GF-D8 (cell line): ENCODE measurements around the gene TNNC1.

Experiments
- DNase-seq: peaks from one replicate; lab custom pipeline; 2025; lab: John Stamatoyannopoulos, UW

TNNC1 gene

DNA sequence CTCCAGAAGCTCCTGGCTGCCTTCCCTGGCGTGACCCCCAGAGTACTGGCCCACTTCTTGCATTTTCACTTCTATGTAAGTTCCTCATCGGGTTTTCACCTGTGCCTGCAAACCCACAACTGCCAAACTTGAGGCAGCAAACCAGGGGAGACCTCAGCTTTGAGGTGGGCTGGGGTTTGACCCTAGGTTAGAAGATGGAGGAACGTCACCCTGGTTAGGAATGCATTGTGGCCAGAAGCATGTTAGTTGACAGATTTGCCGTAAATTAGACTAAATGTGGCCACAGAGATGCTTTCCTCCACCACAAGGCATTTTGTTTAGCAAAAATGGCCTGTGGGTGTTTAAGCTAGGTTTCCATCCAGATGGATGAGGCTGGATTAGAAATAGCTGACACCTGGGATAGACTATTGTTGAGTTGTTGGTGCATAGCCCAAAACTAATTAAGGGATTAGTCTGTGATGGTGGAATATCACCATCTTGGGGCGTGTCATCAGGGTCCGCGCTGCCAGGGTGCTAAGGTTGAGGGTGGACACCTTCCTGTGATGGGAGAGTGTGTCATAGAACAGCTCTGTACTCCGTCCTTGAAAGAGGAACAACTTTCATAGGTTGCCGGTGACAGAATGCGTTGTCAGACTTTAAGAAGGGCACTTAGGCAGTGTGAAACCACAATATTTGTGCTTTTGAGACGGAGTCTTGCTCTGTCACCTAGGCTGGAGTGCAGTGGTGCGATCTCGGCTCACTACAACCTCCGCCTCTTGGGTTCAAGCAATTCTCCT lies 5.1 kb upstream of the TNNC1 start:
- no peak for DNase-seq

DNA sequence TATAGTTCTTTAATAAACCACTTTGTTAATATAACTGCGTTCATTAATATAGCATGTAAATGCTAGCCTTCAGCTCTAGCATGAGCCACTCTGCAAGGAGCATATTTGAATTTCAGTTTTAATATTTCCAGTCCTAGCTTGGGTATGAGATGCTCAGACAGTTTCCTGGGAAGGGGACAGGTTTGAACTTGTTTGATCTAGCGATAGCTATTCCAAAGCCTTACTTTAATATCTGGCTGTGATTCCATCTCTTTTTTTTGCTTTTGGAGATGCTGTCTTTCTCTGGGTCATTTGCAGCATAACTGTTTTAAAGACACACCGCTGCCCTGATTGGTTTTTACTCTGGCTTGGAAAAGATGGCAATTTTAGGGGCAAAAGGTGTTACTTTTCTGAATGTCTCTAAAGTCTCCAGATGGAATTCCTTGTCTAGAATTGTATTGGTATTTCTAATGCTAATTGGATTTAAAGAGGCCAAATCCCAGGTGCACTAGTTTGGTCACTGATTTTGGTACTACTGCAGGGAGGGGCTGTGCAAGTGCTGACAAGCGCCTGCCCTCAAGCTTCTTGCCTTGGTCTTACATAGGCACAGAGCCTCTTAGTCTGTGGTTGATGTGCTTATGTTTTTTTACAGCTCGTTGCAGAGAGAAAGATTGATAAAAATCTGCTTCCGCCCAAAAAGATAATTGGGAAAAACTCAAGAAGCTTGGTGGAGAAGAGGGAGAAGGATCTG lies 4.4 kb upstream of the TNNC1 start:
- no peak for DNase-seq

DNA sequence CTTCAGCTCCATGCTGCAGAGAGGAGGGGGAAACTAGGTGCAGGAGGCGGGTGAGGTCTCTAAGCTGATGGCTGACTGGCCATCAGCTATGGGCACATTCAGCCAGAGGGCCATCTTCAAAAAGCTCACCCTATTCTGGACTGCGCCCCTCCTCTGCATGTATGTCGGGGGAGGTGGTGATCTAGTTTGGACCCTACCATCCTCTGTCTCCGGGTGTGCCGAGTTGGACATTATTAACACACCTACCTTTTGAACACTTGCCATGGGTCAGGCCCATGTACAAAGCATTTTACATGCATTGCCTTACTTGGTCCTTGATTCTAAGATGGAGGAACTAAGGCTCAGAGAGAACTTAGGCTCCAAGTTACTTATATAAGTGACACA lies 3.0 kb upstream of the TNNC1 start:
- no peak for DNase-seq

DNA sequence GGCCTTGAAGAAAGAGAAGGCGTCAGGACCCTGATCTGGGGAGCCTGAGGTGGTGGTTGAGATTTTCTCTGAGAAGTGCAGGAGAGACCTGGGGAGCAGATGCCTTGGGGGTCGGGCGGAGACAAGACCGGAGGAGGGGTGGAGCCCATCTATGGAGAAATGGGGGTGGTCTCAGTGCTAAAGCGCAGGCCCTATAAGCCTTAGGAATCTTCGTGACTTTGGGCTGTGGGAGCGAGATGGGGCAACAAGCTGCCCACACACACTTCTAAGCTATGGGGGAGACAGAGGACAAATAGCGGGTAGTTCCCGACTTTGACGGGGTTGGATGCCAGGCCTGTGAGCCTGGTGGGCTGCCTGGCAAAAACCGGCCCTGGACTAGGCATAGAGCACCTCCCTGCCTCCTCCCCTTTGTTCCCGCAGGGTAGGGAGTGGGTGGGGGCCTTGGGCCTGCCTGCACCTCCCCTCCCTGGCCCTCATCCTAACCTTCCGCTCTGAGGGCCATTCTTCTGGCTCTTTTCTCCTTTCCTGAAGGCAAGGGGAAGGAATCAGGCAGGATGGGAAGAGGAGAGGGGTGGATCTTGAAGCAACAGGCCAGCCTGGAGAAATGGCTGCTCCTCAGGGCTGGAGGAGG lies 2.4 kb upstream of the TNNC1 start:
- DNase-seq: no peak

DNA sequence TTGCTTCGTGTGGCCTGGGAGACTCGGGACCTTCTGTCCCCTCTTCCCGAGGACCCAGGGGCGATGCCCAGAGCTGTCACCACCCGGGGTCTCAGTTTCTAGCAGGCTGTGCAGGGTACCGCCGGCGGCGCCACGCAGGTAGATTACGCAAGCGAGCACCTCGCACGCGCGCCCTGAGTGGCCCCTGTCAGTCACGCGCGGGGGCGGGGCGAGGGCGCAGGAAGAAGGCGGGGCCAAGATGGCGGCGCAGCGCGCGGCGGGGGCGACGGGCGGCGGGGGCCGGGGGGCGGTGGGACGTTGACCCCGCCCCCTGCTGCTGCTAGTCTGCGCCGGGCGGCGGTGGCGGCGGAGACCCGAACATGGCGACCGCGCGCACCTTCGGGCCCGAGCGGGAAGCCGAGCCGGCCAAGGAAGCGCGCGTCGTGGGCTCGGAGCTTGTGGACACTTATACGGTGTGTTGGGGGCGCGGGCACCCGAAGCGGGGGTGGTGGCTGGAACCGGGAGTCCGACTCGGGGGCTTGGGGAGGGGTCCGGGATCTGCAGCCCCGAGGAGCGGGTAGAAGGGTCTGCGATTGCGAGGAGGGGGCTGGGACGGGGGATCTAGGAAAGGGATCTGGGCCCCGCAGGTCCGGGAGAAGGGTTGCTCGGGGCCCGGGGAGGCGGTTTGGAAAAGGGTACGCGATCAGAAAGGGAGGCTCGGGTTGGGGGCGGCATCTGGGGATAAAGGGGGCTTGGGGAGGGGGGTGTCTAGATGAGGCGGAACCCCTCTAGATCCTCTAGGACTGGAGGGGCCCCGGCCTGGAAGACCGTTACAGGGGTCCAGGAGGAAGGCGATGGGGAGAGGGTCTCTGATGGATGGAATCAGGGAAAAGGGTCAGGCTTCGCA lies 1.7 kb upstream of the TNNC1 start, which contains the start of gene NISCH:
Gene NISCH, plus strand, starts transcription at position 322 of the 886 bp plus-strand sequence. Its CDS starts 38 bp downstream, at position 360.
- DNase-seq: peak; percentile 43

DNA sequence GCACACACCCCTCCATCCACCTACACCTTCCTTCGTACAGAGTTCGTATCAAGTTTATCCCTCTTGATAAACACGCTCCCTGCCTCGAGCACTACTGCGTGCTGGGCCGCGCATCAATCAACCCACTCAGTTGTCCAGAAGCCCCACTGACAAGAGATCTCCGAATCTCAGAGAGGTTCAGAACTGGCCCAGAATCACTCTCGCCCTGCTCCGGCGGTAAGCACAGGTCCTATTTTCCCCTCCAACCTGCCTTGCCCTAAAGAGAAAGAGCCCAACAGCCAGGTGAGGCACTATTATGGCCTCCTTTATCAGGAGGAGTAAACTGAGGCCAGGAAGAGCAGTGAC lies 1.1 kb upstream of the TNNC1 start:
- no peak for DNase-seq

DNA sequence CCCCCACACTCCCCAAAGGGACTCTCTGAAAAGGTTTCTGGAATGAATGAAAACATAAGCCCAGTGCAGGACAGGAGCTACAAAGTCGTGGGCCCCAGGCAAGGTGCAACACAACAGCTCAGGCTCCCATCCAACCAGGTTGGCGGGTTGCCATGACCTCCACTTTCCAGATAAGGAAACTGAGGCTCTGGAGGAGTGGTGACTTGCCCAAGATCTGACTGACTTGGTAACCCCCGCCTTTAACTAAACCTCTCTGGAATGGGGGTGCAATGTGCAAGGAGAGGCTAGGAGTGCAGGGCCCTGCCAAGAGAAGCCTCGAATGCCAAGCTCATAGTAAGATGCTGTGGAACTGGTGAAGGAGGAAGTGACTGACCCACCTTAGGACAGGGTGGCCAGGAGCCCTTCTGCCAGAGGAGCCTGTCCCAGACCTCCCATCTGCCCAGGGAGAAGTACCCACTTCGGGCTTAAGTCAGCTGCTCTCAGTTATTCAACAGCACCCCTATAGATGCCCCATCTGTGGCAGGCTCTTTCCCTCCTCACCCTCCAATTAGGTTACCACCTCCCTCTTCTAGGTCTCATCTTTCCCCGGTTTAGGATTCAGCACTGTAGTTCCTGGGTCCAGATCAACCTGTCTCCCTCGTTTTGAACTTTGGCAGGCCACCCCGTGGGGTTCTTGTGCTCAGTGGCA lies 553 bp upstream of the TNNC1 start:
- DNase-seq: no peak

DNA sequence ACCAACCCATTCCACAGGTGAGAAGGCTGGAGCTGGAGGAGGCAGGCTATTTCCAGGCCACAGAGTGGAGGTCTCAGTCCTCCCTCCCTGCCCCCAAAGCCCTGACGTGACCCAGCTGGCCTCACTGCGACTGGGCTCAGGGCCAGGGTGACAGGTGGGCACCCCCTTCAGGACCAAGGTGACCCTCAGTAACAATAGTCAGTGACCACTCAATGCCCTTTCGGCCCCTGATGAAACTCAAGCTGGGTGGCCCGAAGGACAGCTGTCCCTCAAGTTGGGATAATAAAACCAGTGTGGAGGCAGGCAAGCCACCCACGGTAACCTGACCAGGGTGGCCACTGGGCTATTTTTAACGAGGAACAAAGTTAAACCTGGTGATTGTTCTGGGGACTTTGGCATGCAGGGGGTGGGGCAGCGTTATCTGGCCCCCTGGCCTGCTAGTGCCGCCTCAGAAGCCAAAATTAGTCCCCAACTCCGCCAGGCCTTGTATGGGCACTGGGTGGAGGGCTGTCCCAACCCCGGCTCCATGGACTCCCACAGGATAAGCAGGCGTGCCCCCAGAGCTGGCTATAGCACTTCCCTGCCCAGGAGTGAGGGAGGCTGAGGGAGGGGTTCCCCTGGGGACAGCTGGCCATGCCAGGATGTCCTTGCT lies 1.1 kb downstream of the TNNC1 start:
- no peak for DNase-seq

DNA sequence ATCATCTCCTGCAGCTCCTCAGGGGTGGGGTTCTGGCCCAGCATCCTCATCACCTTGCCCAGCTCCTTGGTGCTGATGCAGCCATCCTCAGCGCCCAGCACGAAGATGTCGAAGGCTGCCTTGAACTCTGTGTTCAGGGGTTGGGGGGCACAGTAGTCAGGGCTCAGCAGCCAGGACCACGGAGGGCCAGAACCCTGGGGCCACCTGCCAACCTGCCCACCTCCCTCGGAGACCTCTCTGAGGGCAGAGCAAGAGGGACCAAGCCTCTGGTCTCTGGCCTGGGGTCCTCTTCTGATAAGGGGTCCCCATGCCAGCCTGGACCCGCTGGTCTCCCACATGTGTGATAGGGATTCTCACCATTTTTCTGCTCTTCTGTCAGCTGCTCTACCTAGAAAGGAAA lies 1.7 kb downstream of the TNNC1 start:
- DNase-seq: no peak

DNA sequence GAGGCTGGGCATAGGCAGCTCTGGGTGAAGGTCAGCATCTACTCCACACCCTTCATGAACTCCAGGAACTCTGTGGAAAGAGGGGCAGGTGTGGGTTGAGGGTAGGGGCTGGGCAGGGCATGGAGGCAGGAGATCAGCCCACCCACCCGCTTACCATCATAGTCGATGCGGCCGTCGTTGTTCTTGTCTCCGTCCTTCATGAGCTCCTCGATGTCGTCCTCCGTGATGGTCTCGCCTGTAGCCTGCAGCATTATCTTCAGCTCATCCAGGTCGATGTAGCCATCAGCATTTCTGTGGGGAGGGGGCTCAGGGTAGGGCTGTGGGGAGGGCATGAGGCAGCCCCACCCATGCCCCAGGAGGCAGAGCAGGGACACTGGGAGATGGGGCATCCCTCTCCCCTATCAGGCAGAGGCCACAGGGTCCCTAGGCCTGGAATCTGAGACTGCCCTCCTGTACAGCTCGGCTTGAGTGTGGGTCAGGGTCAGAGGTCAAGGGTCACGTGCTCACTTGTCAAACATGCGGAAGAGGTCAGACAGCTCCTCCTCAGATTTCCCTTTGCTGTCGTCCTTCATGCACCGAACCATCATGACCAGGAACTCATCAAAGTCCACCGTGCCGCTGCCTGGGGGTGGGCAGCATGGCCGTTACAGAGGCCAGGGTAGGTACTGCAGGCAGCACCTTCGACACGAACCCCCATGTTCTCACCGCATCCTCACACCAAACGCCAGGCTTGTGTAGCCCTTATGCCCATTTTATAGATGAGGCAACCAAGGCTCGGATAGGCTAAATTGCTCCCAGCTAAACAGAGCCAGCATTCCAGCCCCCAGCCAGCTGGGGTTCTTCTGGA lies 2.4 kb downstream of the TNNC1 start:
- DNase-seq: no peak

DNA sequence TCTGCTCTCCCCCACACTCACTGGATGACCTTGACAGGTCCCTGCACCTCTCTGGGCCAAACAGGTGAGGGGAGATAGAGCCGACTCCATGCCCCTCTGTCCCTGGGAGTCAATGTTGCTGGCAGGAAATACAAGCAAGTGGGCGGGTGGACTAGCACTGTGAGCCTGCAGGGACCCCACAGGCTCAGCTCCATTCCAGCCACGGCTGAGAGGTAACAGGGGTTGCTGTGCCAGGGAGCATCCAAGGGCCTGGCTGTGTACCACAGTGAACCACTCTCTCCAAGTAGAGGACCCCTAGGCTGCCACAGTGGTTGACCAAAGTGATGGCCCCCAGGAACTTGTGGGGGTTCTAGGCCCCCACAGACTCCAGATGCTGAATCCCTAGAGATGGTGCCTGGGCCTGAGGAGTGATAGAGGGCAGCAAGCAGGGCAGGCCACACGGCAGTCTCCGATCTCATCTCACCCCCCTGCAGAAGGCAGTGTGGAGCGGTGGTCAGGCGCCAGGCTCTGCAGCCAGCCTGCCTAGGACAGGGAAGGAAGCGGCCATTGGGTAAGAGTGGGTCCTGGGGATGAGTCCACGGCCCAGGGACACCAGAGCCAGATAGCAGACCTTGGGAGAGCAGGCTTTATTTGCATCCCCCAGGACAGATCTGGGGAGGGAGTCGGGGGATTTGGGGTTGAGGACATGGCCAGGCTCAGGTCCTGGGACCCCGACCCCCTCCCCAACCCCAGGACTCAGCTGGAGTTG lies 3.2 kb downstream of the TNNC1 start:
- no peak for DNase-seq

DNA sequence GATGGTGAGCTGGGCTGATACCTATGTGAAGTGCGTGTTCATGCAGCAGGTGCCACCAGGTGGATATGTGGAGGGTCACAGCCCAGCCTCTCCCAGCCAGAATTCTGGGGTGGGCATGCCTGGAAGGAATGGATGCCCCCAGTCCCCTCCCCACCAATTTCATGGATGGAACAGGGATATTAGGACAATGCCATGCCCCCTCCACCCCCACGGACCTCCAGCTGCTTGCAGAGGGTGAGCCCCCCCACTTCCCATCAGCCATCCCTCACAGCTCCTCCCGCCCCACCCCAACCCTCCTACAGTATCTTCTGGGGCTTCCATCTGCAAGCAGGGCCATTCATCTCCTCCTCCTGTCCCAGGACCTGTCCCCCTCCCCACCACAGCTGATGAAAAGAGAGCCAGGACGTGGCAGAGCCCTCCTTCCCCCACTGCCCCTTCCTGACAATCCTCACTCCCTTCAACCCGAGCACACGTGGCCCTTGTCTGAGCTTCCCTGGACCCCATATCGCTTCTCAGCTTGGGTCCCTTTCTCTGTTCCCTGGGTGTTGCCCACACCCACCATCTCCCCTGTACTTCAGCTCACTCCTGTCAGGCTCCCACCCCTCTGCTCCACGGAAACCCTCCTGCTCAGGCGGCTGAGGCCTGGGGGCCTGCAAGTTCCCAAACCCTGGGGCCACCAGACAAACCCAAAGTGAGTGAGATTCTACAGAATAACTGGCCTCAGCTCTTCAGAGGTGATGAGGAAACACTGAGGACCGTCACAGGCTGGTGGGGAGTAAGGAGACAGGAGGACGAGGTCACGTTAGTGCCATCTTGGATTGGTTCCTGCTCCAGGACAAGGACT lies 6.1 kb downstream of the TNNC1 start:
- DNase-seq: no peak

DNA sequence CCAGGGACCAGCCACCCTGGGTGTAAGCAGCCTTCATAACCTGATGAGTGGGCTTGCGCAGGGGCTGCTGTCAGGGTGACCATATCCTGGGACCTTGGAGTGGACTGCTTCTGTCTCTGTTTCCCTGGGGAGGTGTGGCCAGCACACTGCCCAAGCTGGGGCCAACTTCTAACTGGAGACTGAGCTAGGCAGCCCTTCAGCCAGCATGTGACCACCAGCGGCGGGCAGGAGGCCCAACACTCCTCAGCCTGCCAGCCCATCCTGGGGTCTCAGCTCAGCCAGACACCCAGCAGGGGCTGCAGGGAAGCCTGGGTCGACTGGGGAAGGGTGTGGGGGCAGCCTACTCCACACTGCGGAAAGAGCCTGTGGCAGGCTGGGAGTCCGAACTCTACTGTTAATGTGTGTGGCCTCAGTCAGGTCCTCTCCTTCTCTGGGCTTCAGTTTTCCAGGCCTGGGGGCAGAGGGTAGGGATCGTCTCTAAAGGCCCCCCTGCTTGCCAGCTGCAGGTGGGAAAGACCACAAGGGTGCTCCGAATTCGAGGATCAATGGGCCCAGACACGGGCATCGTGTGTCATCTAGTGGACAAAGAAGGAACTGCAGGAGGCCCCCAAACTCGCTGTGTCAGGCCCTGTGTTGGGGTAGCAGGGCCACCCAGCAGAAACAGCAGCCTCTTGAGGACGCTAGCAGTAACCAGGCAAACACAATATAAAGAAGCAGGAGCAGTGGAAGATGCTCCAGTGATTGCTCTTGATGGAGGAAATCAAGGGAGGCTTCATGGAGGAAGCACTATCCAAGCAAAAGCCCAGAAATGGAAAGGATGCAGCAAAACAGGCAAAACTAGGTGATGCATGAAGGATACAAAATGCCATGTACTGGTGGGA lies 7.0 kb downstream of the TNNC1 start:
- peak; percentile 39 for DNase-seq

DNA sequence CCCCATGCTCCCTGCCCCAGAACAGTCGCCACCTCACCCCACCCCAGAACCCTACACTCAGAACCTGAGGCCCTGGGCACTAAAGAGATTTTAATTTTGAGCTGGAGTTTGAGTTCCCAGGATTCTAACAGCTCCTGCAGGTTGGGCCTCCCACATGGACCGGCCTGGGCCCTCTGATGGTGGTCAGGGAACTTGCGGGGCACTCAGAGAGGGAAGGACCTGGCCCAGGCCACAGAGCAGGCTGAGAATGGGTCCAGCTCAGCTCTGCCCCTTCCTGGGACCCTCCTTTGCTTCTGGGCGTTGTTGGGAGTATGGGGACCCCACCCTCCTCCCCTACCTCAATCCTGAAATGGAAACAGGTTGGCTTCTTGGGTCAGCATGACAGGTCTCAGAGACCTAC lies 7.8 kb downstream of the TNNC1 start:
- DNase-seq: no peak

DNA sequence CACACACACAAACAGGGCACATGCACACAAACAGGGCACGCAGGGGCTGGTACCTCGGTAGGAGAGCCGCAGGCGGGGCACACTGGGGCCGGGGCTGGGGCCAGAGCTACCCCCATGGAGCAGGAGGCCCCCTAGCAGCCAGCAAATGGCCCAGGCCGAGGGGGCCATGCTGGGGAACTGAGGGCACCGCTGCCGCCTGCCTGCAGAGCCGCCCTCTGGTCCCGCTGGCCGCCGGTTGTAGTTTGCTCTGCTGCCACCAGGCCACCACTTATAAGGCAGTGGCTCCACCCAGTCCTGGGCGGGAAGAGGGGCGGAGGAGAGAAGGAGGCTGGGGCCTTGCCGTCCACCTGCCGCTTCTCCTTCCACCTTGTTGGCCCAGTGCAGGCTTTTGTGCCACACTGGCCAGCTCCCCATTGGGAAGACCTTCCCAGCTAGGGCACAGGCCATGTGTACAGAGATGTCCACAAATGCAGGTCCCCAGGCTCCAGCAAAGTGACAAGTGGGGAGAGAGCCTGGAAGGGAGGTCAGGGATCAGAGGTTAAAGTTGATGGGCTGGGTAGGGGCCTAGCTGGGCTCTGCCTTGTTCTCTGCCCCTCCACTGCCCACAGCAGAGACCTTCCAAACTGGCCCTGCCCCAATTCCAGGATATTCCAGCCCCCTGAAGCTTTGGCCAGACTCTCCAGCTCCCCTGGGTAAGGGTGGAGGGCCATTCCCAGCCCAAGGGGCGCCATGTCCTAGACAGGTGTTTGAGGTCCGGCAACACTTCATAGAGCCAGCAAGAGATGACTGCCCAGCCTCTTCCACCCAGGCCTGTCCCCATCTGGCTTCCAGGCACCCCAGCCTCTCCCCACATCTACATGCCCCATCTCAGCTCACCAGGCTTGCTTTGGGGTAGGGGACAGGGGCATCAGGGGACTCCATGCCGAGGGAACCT lies 8.7 kb downstream of the TNNC1 start, which contains the start of gene SEMA3G:
Gene SEMA3G, minus strand, starts transcription at position 244 of the 934 bp plus-strand sequence. Its CDS starts 76 bp downstream, at position 168.
- DNase-seq: peak; percentile 57
